NB4 (cell line): ENCODE measurements around the gene CFAP97D2.

Source experiments
- MAX ChIP-seq: IDR thresholded peaks from 2 replicates; pipeline ENCODE4 v1.6.1; 2011; ENCODE audit warnings: low read depth, low read length
- TF ChIP-seq, protein P1 (sequence below): IDR thresholded peaks from one replicate; pipeline ENCODE4 v1.5.1; 2012; ENCODE audit warnings: low read depth, low read length

GRCh38 chr13:114226699-114227323 lies 47.8 kb downstream of the CFAP97D2 start:
- TF ChIP-seq, protein P1, sequence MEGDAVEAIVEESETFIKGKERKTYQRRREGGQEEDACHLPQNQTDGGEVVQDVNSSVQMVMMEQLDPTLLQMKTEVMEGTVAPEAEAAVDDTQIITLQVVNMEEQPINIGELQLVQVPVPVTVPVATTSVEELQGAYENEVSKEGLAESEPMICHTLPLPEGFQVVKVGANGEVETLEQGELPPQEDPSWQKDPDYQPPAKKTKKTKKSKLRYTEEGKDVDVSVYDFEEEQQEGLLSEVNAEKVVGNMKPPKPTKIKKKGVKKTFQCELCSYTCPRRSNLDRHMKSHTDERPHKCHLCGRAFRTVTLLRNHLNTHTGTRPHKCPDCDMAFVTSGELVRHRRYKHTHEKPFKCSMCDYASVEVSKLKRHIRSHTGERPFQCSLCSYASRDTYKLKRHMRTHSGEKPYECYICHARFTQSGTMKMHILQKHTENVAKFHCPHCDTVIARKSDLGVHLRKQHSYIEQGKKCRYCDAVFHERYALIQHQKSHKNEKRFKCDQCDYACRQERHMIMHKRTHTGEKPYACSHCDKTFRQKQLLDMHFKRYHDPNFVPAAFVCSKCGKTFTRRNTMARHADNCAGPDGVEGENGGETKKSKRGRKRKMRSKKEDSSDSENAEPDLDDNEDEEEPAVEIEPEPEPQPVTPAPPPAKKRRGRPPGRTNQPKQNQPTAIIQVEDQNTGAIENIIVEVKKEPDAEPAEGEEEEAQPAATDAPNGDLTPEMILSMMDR: peak; percentile 93
- TF ChIP-seq MAX: peak; percentile 48
